HG03095 (cell line): ENCODE measurements around the gene ARMC5.
"Not testable (repeated sequence)": the region's sequence is repeated elsewhere in the genome, so short reads cannot be mapped to it uniquely, and the experiment has no call there.

Experiments used
- ATAC-seq: cut with Tn5 transposase; IDR thresholded peaks from one replicate; pipeline ENCODE4 v1.9.1; 2021; ENCODE audit warnings: moderate library complexity; ENCODE audit not compliant: unreplicated experiment

ARMC5 gene

GRCh38 chr16:31430380-31431052 is 28.8 kb upstream of the ARMC5 start:
- ATAC-seq, result no peak

GRCh38 chr16:31435341-31436220 is 23.7 kb upstream of the ARMC5 start:
- ATAC-seq, result no peak

- no peak for ATAC-seq
Measured at GRCh38 chr16:31436221-31437045, 22.9 kb upstream of the ARMC5 start.

GRCh38 chr16:31438414-31438813 is 20.9 kb upstream of the ARMC5 start:
- ATAC-seq, result no peak

- not testable (repeated sequence) for ATAC-seq
Measured at GRCh38 chr16:31439023-31439422, 20.3 kb upstream of the ARMC5 start.

GRCh38 chr16:31439519-31439918 is 19.8 kb upstream of the ARMC5 start:
- no peak for ATAC-seq

- ATAC-seq, result no peak
Measured at GRCh38 chr16:31440516-31441184, 18.7 kb upstream of the ARMC5 start.

- no peak for ATAC-seq
Measured at GRCh38 chr16:31441956-31442355, 17.3 kb upstream of the ARMC5 start.

GRCh38 chr16:31445931-31446330 is 13.4 kb upstream of the ARMC5 start:
- ATAC-seq, result not testable (repeated sequence)

- no peak for ATAC-seq
Measured at GRCh38 chr16:31451201-31451600, 8.1 kb upstream of the ARMC5 start.

GRCh38 chr16:31451681-31452351 is 7.5 kb upstream of the ARMC5 start:
- ATAC-seq, result no peak

- ATAC-seq, result no peak
Measured at GRCh38 chr16:31452631-31453106, 6.6 kb upstream of the ARMC5 start.

GRCh38 chr16:31453255-31454204 is 5.8 kb upstream of the ARMC5 start:
- no peak for ATAC-seq

- ATAC-seq, result no peak
Measured at GRCh38 chr16:31455601-31456314, 3.5 kb upstream of the ARMC5 start.

- no peak for ATAC-seq
Measured at GRCh38 chr16:31456988-31457360, 2.3 kb upstream of the ARMC5 start.

GRCh38 chr16:31458073-31458843 is 1.0 kb upstream of the ARMC5 start:
- ATAC-seq, result no peak

GRCh38 chr16:31459687-31460581 is 633 bp downstream of the ARMC5 start:
- peak; percentile 61 for ATAC-seq
